Fibroblast of villous mesenchyme (primary cell): Measurements from ENCODE around the gene KLHL33. TPM values are rescaled to one million over a fixed set of nuclear protein-coding genes. Genes with fewer than 3 reads are reported as not detected.

Source experiments
- DNase-seq: peaks from one replicate; pipeline ENCODE4 v3.0.0-alpha.2; 2010; ENCODE audit warnings: low read depth
- H3K4me3 ChIP-seq: 2 replicates; pipeline ENCODE4 v1.5.1; 2011; ENCODE audit warnings: low read depth, mild to moderate bottlenecking, low read length
- total RNA-seq: library from RNA; depleted of rRNA; stranded (reverse); fragments of >200 nt; gene quantifications from 2 replicates; pipeline ENCODE4 v1.2.3, GENCODE V29; 2012
- TF ChIP-seq, protein P1 (sequence below): IDR thresholded peaks from 2 replicates; pipeline ENCODE4 v1.5.1; 2012; ENCODE audit warnings: low read depth, mild to moderate bottlenecking, low read length; ENCODE audit not compliant: insufficient read depth

Gene KLHL33
- total RNA-seq, 1 donor: 0.43 TPM

DNA sequence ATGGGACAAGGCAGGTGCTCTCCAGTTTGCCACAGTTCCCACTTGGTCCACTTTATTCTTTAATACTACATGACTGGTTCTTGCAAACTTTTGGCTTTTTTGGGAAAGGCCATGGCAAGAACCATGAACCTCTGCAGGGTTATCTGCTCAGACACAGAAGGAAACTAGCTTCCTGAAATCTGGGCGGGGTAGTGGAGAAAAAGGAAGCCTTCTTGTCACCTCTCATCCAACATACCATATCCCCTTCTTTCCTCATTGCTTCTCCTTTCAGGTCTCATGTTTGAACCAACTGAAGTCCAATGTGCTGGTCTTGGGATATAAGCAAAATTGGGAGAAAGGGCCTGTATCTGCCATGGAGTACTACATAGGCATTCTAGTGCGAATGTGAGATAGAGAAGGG, 5.5 kb upstream of the KLHL33 start:
- no peak for DNase-seq
- TF ChIP-seq, protein P1, sequence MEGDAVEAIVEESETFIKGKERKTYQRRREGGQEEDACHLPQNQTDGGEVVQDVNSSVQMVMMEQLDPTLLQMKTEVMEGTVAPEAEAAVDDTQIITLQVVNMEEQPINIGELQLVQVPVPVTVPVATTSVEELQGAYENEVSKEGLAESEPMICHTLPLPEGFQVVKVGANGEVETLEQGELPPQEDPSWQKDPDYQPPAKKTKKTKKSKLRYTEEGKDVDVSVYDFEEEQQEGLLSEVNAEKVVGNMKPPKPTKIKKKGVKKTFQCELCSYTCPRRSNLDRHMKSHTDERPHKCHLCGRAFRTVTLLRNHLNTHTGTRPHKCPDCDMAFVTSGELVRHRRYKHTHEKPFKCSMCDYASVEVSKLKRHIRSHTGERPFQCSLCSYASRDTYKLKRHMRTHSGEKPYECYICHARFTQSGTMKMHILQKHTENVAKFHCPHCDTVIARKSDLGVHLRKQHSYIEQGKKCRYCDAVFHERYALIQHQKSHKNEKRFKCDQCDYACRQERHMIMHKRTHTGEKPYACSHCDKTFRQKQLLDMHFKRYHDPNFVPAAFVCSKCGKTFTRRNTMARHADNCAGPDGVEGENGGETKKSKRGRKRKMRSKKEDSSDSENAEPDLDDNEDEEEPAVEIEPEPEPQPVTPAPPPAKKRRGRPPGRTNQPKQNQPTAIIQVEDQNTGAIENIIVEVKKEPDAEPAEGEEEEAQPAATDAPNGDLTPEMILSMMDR: no peak
- no peak overlapping the region for H3K4me3 ChIP-seq

DNA sequence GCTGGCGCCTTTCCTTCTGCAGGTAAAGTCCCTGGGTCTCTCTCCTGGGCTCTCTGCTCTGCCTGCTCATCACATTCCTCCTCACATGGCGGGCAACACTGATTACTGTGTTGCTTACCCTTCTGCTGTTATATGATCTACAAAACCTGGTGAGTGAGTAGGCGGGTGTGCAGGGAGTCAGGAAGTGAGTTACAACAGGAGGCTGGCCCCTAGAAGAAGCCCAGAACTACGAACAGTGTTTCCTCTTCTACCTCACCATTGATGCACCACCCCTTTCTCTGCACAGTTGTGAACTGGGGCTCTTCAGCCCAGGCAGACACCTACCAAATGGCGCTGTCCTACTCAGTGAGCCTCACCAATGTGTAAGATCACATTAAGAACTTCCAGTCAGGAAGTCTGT, 4.9 kb upstream of the KLHL33 start:
- no peak for DNase-seq
- TF ChIP-seq, protein P1: no peak
- no peak overlapping the region for H3K4me3 ChIP-seq

DNA sequence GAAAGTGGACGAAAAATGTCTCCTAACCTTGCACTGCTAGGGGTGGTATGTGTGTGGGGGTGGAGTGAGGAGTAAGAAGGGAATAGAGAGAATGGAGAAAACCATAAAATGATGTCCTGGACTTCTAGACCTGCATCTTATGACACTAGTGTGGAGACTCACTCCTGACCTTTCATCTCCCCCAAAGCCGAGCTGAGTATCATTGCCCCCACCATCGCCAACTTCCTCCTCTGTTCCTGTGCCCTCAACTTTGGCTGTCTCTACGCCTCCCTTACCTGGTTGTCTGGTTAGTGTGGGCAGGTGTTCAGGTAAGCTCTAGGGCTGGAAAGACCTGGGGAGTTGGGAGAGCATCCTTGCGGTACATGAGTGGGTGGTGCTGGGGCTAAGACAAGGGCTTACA, 4.5 kb upstream of the KLHL33 start:
- H3K4me3 ChIP-seq: no peak overlapping the region
- TF ChIP-seq, protein P1: no peak

DNA sequence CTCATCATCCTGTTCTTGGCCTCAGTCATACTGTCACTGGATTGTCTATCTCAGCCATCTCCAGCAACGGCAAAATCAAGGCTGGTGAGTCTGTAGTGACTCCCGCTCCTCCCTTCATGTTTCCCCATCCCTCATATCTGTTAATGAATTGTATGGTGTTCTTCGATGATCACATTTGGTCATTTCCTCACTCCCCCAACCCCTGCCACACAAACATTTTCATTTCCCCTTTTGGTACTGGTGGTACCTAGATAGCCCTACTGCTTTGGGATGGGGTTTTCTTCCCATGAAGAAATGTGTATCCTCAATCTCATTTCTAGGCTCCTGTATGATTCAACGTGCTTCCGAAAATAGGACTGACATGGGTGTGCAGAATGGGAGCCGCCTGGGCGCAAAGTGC, 2.7 kb upstream of the KLHL33 start:
- TF ChIP-seq, protein P1: no peak
- no peak for DNase-seq
- no peak overlapping the region for H3K4me3 ChIP-seq

More for the DNA sequence above, 4.5 kb upstream of the KLHL33 start:
- DNase-seq: no peak

DNA sequence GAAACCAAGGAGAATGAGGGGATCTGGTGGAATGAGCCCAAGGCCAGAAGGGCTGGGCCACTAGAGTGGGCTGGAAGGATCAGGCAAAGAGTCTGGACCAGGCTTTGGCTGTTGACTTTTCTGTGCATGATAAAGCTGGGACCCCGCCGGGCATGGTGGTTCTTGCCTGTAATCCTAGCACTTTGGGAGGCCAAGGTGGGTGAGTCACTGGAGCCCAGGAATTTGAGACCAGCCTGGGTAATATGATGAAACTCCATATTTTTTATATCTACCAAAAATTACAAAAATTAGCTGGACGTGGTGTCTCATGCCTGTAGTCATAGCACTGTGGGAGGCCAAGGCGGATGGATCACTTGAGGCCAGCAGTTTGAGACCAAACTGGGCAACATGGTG, 393 bp upstream of the KLHL33 start:
- no peak overlapping the region for H3K4me3 ChIP-seq
- TF ChIP-seq, protein P1: no peak
- DNase-seq: no peak

DNA sequence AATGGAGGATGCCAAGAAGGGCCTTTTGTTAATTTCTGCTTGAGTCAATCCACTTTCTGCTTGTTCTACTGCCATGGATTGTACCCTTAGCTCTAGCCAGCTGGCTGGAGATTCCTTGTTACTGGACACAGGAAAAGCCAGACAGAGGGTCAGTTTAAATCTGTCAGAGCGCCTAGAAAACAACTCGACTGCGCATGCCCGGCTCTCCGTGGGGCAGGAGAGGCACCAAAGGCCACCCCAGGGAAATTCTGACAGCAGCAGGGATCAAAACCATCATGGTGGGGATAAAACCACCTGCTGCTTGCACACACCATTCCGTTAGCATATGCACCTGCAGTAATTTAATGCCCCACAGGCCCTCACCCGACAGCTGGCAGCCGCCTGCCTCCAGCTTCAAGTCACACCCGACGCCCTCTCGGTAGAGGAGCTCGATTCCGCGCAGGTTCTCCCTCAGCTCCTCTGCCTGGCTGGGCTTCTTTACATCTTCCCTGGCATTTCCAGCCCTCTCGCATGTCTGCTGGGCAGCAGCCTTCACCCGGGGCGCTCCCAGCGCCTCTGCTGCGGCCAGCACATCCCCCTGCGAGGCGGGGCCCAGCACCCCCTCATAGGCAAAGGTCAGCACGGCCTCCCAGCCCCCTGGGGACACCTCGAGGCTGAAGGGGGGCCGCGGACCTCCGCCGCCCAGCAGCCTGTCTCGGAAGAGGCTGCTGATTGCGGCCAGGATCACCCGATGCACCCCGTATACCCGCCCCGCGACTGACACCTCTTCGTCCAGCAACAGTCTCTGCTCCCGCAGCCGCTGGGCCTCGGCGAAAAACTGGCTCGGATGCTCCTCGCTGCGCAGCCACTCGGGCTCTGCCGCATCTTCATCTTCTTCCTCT, 1.0 kb downstream of the KLHL33 start:
- no peak for DNase-seq
- TF ChIP-seq, protein P1: no peak
- H3K4me3 ChIP-seq: peak overlapping the region; percentile 29
